Measurements from ENCODE around the gene CACNB1.

Gene CACNB1

DNA sequence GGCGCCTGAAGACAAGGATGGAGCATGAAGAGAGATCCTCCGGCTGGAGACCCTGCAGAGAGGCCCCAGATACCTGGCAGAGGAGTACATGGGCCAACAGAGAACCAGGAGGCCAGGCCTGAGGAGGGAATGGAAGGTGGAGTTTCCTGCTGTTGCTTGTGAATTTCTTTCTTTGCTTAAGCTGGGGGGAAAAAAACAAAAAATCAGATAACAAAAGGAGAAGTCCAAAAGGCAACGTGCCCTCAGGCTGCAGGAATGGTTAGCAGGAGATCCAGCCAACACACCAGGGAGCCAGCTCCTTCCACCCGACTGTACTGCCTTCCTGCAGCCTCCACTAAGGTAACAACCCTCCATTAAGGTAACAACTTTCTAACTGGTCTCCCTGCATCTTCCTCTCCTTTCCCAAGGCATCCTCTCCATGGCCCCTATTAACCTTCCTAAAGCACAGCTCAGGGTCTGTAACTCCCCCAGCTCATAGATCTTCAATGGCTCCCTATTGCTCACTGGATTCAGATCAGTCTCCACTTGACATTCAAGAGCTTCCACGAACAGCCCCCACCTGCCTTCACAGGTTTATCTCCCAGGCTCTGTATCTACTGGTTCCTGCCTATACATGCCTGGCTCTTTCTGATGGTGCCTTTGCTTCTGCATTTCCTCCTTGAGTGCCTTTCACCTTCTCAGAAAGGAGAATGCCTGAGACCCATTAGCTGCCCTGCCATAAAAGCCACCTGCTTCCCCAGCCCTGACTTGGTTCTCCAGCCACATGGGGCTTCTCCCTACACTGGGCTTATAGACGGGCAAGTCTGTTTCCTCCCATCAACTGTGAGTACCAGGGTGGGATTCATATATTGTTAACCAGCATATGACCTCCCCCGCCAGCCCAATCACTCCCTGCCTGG, 30.8 kb downstream of the CACNB1 start:
- no peak for DNase-seq (ENCODE audit: low read depth)
- TF ChIP-seq, protein P1, sequence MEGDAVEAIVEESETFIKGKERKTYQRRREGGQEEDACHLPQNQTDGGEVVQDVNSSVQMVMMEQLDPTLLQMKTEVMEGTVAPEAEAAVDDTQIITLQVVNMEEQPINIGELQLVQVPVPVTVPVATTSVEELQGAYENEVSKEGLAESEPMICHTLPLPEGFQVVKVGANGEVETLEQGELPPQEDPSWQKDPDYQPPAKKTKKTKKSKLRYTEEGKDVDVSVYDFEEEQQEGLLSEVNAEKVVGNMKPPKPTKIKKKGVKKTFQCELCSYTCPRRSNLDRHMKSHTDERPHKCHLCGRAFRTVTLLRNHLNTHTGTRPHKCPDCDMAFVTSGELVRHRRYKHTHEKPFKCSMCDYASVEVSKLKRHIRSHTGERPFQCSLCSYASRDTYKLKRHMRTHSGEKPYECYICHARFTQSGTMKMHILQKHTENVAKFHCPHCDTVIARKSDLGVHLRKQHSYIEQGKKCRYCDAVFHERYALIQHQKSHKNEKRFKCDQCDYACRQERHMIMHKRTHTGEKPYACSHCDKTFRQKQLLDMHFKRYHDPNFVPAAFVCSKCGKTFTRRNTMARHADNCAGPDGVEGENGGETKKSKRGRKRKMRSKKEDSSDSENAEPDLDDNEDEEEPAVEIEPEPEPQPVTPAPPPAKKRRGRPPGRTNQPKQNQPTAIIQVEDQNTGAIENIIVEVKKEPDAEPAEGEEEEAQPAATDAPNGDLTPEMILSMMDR (IDR thresholded peaks at IDR 0.05; ENCODE audit: low read depth, low read length, missing control alignments) = no peak
- H3K4me3 ChIP-seq (ENCODE audit: low read depth, low read length) = no peak overlapping the region
- in situ Hi-C loops (cut with HindIII; ENCODE audit: low sequenced_read_pairs) = loop anchor here (10.0 kb wide), 1 partner anchor 102 kb away; no protein-coding TSS in a partner anchor

DNA sequence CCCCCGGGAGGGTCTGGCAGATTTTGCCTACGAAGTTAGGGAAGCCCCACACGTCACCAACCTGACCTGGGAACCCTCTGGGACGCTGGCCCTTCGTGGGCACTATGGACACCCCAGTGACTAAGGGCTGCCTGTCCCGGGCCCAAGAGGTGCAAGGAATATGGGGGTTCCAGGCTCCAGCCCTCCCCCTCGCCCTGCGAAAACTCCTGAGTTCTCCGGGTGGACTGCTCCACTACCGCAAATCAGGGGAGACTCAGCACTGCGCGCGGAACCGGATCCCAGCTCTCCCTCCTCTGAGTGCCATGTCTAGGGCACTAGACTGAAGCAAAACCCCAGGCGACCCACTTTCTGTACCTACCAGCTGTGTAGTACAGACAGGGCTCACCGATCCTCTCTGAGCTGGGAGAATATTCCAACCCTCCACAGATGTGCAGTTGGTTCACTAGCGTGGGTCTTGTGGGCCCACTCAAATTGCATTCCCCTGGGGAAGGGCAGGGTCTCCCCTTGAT, 31.6 kb downstream of the CACNB1 start, which contains the start of gene ARL5C:
ARL5C (minus strand) TSS at position 321 of the 509 bp plus-strand sequence. CDS start 401 bp downstream, outside the sequence.
- in situ Hi-C loops (cut with HindIII; ENCODE audit: low sequenced_read_pairs) = loop anchor here (10.0 kb wide), 1 partner anchor 101 kb away; no protein-coding TSS in a partner anchor
- DNase-seq (ENCODE audit: low read depth) = no peak
- TF ChIP-seq, protein P1 (IDR thresholded peaks at IDR 0.05; ENCODE audit: low read depth, low read length, missing control alignments) = no peak
- H3K4me3 ChIP-seq (ENCODE audit: low read depth, low read length) = peak within 1 kb of the TSS; percentile 44

DNA sequence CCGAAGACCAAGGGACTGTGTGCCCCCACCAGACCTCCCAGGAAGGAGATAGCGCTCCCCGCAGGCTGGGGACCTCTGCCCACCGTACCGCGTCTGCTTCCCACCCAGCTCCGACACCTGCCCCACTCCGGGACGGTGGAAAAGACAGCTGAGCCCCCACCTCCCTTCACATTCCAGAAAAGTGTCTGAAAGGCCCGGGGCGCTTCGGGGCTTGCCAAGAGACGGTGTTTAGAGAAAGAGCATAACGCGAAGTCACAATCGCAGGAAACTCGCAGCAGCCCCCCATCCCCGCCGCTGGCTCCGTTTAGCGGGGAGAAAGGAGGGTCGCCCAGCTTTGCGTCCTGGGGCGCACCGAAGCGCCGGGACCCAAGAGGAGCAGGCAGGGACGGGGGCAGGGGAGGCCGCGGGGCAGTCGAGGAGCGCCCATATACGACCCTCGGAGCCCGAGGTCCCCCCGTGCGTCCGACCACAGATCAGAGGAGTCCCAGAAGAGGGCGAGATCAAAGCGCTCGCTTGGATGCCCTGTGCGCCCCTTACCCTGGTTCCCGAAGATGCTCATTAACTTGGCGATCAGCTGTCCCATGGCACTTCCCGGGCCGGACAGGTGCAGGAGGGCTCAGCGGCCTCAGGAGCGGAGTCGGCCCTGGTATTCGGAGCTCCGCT, 32.2 kb downstream of the CACNB1 start:
- TF ChIP-seq, protein P1 (IDR thresholded peaks at IDR 0.05; ENCODE audit: low read depth, low read length, missing control alignments) = no peak
- in situ Hi-C loops (cut with HindIII; ENCODE audit: low sequenced_read_pairs) = loop anchor here (10.0 kb wide), 1 partner anchor 101 kb away; no protein-coding TSS in a partner anchor
- H3K4me3 ChIP-seq (ENCODE audit: low read depth, low read length) = peak overlapping the region; percentile 44
- DNase-seq (ENCODE audit: low read depth) = no peak

DNA sequence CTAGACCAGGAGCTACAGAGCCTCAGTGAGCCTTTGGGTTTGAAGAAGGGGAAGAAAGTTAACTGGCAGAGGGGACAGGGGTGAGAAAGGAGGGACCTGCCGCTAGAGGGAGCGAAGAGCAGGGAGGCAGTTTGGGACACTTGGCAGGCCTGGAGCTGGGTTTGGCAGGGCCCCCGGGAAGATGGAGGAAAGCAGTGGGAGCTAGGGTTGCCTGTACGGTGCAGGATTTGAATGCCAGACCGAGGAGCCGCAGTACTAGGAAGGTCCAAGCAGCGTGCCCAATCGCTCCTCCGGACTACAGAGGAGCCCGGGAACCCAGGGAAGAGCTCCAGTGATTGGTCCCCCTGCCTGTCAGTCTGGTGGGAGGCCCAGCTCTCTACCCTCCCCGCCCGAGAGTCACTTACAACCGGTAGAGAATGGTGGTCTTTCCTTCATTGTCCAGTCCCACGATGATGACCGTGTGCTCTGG, 32.8 kb downstream of the CACNB1 start:
- in situ Hi-C loops (cut with HindIII; ENCODE audit: low sequenced_read_pairs) = loop anchor here (10.0 kb wide), 1 partner anchor 100 kb away; no protein-coding TSS in a partner anchor
- H3K4me3 ChIP-seq (ENCODE audit: low read depth, low read length) = peak overlapping the region; percentile 44
- DNase-seq (ENCODE audit: low read depth) = peak; percentile 79
- TF ChIP-seq, protein P1 (IDR thresholded peaks at IDR 0.05; ENCODE audit: low read depth, low read length, missing control alignments) = peak; percentile 96

DNA sequence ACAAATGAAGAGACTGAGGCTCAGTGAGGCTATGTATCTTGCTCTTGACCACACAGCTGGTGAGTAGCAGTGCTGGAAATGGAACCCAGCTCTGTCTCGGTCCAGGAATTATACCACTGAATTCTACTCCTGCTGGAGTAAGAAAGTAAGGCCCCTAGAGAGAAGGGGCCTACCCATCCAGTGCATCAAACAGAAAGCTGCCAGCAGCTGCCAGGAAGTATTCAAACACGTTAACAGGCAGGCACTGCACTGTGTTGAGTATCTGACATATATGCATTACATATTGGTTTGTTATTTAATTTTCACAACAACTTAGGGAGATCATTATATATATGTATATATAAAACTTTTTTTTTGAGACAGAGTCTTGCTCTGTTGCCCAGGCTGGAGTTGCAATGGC, 35.5 kb downstream of the CACNB1 start:
- DNase-seq (ENCODE audit: low read depth) = no peak
- no peak overlapping the region for H3K4me3 ChIP-seq (ENCODE audit: low read depth, low read length)
- in situ Hi-C loops (cut with HindIII; ENCODE audit: low sequenced_read_pairs) = loop anchor here (10.0 kb wide), 1 partner anchor 97 kb away; no protein-coding TSS in a partner anchor

More for the DNA sequence above, 35.5 kb downstream of the CACNB1 start:
- TF ChIP-seq, protein P1 (IDR thresholded peaks at IDR 0.05; ENCODE audit: low read depth, low read length, missing control alignments) = no peak

Measured in astrocyte of the cerebellum (primary cell).